T1000 (cell line): ENCODE results near the gene LSS.

Experiments used
- DNase-seq: peaks from one replicate; lab custom pipeline; 2025; ENCODE audit warnings: mixed read lengths; lab: John Stamatoyannopoulos, UW

Gene LSS

DNA sequence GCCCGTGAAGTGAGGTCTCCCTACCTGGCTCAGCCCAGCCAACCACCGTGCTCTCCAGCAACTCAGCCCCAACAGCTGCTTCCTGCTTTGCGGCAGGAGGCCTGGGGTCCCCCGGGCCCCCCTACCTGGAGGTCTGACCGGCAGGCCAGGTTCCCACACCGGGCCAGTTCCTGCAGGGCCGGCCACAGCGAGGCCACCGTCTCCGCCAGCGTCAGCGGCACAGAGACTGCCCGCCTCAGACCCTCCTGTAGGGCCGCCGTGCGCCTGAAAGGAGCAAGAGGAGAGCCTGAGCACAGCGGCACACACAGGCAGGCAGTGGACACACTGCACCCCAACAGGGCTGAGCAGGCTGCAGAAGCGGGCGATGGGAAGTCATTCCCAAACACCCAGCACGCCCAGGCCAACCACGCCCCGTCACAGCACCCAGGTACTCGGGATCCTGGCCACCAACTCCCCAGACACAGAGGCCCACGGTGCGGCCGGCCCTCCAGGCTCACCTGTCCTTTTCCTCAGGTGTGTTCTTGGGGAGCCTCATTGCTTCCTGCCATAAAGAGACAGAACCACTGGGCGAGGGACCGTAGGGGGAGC lies 90.1 kb downstream of the LSS start:
- no peak for DNase-seq
